ENCODE data around the gene SLC15A3. TPM values are rescaled to one million over a fixed set of nuclear protein-coding genes. Genes with fewer than 3 reads are reported as not detected.

The SLC15A3 gene
- total and polyA plus RNA-seq, 2 donors from 2014 or later = 26.6 to 27.0 TPM

DNA sequence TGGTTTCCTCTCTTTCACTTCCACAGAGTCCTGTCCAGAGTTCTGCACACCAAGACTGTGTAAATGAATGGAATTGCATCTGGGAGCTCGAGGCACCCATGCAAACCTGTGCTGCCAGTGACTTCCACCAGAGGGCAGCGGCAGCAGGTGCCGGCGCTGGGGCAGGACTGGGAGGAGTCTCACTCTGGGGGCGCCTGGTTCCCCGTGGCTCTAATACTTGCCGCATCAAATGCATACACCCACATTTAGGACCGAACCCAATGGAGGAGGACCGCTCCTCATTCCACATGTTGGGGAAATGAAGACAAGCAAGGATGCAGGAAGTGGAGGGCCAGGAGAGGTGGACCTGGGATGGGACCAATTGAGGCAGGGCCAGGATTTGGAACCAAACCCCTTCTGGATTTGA is 18.4 kb upstream of the SLC15A3 start:
- Histone ChIP-seq H3K4me1 (ENCODE audit: control insufficient read depth in 2 of 3, insufficient read depth in 2 of 3, low read depth in 1 of 3, low read length in 3 of 3) (no peaks in the 10 kb centered on the region), H3K9ac (ENCODE audit: low read length in 3 of 3) (no peak overlapping the region), H3K4me3 (ENCODE audit: low read length in 3 of 3) (no peak overlapping the region), H3K36me3 (ENCODE audit: control insufficient read depth in 2 of 3, insufficient read depth in 3 of 3, low read length in 3 of 3) (no peaks in the 10 kb centered on the region), H3K27ac (ENCODE audit: low read depth in 2 of 2, low read length in 2 of 2) (no peak overlapping the region), H3K27me3 (ENCODE audit: control insufficient read depth, insufficient read depth, low read length) (no peaks in the 10 kb centered on the region), H3K9me3 (ENCODE audit: control insufficient read depth in 2 of 3, insufficient read depth in 1 of 3, low read length in 3 of 3) (peaks cover 0 to 3% (median 0%) of the 10 kb centered on the region in 3 donors)
- peak in 3 of 5 donors; percentile 30 to 52 (median 51) for DNase-seq
- intact Hi-C loops (cut with DNase I) = no loop called here
- FAIRE-seq = no peak
- TF ChIP-seq, protein P1, sequence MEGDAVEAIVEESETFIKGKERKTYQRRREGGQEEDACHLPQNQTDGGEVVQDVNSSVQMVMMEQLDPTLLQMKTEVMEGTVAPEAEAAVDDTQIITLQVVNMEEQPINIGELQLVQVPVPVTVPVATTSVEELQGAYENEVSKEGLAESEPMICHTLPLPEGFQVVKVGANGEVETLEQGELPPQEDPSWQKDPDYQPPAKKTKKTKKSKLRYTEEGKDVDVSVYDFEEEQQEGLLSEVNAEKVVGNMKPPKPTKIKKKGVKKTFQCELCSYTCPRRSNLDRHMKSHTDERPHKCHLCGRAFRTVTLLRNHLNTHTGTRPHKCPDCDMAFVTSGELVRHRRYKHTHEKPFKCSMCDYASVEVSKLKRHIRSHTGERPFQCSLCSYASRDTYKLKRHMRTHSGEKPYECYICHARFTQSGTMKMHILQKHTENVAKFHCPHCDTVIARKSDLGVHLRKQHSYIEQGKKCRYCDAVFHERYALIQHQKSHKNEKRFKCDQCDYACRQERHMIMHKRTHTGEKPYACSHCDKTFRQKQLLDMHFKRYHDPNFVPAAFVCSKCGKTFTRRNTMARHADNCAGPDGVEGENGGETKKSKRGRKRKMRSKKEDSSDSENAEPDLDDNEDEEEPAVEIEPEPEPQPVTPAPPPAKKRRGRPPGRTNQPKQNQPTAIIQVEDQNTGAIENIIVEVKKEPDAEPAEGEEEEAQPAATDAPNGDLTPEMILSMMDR (IDR thresholded peaks at IDR 0.05; ENCODE audit: borderline replicate concordance, extremely low read depth, insufficient read depth) = peak; percentile 82

DNA sequence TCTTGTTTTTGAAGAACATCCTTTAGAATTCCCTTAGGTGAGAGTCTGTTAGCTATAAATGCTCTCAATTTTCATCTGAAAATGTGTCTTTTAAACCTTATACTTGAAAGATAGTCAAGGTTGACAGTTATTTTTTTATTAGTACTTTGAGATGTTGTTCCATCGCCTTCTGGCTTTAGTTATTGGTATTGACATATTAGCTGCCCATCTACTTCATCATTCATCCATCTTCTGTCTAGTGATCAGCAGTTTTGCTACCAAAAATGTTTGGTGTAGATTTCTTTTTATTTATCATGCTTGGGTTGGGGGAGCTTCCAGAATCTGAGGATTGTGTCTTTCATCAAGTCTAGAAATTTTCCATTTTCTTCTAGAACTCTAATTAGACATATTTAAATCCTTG is 16.2 kb upstream of the SLC15A3 start:
- intact Hi-C loops (cut with DNase I) = no loop called here
- Histone ChIP-seq H3K36me3 (ENCODE audit: control insufficient read depth in 2 of 3, insufficient read depth in 3 of 3, low read length in 3 of 3) (no peaks in the 10 kb centered on the region), H3K9ac (ENCODE audit: low read length in 3 of 3) (no peak overlapping the region), H3K9me3 (ENCODE audit: control insufficient read depth in 2 of 3, insufficient read depth in 1 of 3, low read length in 3 of 3) (peaks cover 0 to 3% (median 0%) of the 10 kb centered on the region in 3 donors), H3K4me3 (ENCODE audit: low read length in 3 of 3) (no peak overlapping the region), H3K27me3 (ENCODE audit: control insufficient read depth, insufficient read depth, low read length) (no peaks in the 10 kb centered on the region), H3K4me1 (ENCODE audit: control insufficient read depth in 2 of 3, insufficient read depth in 2 of 3, low read depth in 1 of 3, low read length in 3 of 3) (no peaks in the 10 kb centered on the region), H3K27ac (ENCODE audit: low read depth in 2 of 2, low read length in 2 of 2) (no peak overlapping the region)
- TF ChIP-seq, protein P1 (IDR thresholded peaks at IDR 0.05; ENCODE audit: borderline replicate concordance, extremely low read depth, insufficient read depth) = no peak
- no peak for FAIRE-seq
- DNase-seq = no peak

DNA sequence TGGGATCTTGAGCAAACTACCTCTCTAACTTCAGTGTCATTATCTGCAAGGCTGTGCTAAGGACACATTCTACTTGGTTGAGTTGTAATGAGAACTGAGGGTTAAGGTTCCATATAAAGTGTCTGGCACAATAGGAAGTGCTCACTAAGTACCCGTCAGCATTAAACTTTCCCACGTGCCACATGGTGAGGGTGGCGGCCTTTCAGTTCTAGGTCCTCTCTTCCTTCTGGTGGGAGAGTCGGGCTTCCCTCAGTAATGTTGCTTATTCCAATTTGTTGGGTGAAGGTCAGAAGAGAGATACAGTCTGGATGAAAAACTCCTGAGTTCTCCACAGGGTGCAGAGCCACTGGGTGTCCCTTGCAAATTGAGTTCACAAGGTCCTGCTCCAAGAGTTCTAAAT is 14.9 kb upstream of the SLC15A3 start:
- intact Hi-C loops (cut with DNase I) = no loop called here
- FAIRE-seq (no peak), DNase-seq (no peak)
- Histone ChIP-seq H3K27me3 (ENCODE audit: control insufficient read depth, insufficient read depth, low read length) (no peaks in the 10 kb centered on the region), H3K36me3 (ENCODE audit: control insufficient read depth in 2 of 3, insufficient read depth in 3 of 3, low read length in 3 of 3) (no peaks in the 10 kb centered on the region), H3K4me1 (ENCODE audit: control insufficient read depth in 2 of 3, insufficient read depth in 2 of 3, low read depth in 1 of 3, low read length in 3 of 3) (no peaks in the 10 kb centered on the region), H3K9me3 (ENCODE audit: control insufficient read depth in 2 of 3, insufficient read depth in 1 of 3, low read length in 3 of 3) (peaks cover 0 to 3% (median 0%) of the 10 kb centered on the region in 3 donors), H3K4me3 (ENCODE audit: low read length in 3 of 3) (no peak overlapping the region), H3K9ac (ENCODE audit: low read length in 3 of 3) (no peak overlapping the region), H3K27ac (ENCODE audit: low read depth in 2 of 2, low read length in 2 of 2) (no peak overlapping the region)
- TF ChIP-seq, protein P1 (IDR thresholded peaks at IDR 0.05; ENCODE audit: borderline replicate concordance, extremely low read depth, insufficient read depth) = no peak

DNA sequence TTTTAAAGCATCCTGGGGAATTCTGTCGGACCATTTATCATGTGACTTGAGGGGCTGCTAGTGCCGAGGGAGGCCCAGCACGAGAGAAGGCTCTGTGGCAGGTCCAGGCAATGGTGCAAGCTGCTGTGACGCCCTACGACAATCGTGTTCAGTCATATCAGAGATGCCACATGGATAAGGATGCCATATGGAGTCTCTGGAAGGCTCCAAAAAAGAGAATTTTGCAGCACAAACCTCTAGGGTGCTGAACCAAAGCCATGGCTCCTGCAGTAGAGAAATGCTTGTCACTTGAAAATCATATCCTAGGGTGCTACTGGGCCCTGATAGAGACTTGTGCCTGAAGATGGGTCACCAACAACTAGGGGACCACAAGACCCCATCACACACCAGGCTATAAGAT is 12.8 kb upstream of the SLC15A3 start:
- TF ChIP-seq, protein P1 (IDR thresholded peaks at IDR 0.05; ENCODE audit: borderline replicate concordance, extremely low read depth, insufficient read depth) = no peak
- Histone ChIP-seq H3K9me3 (ENCODE audit: control insufficient read depth in 2 of 3, insufficient read depth in 1 of 3, low read length in 3 of 3) (peaks cover 0 to 3% (median 0%) of the 10 kb centered on the region in 3 donors), H3K4me1 (ENCODE audit: control insufficient read depth in 2 of 3, insufficient read depth in 2 of 3, low read depth in 1 of 3, low read length in 3 of 3) (no peaks in the 10 kb centered on the region), H3K4me3 (ENCODE audit: low read length in 3 of 3) (no peak overlapping the region), H3K9ac (ENCODE audit: low read length in 3 of 3) (no peak overlapping the region), H3K27ac (ENCODE audit: low read depth in 2 of 2, low read length in 2 of 2) (no peak overlapping the region), H3K36me3 (ENCODE audit: control insufficient read depth in 2 of 3, insufficient read depth in 3 of 3, low read length in 3 of 3) (no peaks in the 10 kb centered on the region), H3K27me3 (ENCODE audit: control insufficient read depth, insufficient read depth, low read length) (no peaks in the 10 kb centered on the region)
- intact Hi-C loops (cut with DNase I) = no loop called here
- FAIRE-seq (no peak), DNase-seq (no peak)

Measured in kidney (tissue), 14 donors.